Testis (tissue), 2 donors: ENCODE results near the gene PRKCZ.

Experiments
- POLR2A ChIP-seq: fragments of 450-650 bp; IDR thresholded peaks from one replicate; pipeline ENCODE4 v1.6.1; 2017; ENCODE audit warnings: antibody characterized with exemption, mild to moderate bottlenecking, moderate library complexity
- TF ChIP-seq, protein P1 (sequence below), 3 experiments: fragments of 450-650 bp in 2 of 3; fragments of 200-600 bp in 1 of 3; sonication (generic) in 1 of 3; IDR thresholded peaks; one replicate each; pipeline ENCODE4 v1.5.1; 2016 to 2019; ENCODE audit warnings: antibody characterized with exemption in 3 of 3, mild to moderate bottlenecking in 2 of 3, moderate library complexity in 1 of 3

DNA sequence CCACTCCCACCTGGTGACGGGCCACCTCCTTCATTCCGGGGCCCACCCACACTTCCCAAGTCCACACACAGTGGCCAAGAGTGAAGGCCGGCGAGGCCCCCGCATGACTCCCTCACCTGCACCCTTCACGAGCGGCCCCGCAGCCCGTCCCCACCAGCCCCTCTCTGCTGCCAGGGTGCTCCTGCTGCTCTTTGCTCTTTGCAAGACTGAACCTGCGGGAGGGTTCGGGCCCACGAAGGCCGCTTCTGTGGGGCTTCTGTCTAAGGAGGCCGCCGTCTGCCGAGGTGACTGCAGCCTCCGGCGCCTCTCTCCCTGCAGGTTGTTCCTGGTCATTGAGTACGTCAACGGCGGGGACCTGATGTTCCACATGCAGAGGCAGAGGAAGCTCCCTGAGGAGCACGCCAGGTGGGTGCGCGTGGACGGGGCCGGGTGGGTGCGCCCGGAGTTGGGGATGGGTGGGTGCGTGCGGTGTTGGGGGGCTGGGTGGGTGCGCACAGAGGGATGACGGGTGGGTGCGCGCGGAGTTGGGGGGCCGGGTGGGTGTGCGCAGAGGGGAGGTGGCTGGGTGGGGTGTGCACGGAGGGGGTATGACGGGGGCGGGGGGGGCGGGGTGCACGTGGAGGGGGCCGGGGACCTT is 119.1 kb downstream of the PRKCZ start:
- TF ChIP-seq, protein P1, sequence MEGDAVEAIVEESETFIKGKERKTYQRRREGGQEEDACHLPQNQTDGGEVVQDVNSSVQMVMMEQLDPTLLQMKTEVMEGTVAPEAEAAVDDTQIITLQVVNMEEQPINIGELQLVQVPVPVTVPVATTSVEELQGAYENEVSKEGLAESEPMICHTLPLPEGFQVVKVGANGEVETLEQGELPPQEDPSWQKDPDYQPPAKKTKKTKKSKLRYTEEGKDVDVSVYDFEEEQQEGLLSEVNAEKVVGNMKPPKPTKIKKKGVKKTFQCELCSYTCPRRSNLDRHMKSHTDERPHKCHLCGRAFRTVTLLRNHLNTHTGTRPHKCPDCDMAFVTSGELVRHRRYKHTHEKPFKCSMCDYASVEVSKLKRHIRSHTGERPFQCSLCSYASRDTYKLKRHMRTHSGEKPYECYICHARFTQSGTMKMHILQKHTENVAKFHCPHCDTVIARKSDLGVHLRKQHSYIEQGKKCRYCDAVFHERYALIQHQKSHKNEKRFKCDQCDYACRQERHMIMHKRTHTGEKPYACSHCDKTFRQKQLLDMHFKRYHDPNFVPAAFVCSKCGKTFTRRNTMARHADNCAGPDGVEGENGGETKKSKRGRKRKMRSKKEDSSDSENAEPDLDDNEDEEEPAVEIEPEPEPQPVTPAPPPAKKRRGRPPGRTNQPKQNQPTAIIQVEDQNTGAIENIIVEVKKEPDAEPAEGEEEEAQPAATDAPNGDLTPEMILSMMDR (IDR thresholded peaks at IDR 0.05), result no peak
- no peak for TF ChIP-seq POLR2A
